ENCODE measurements around the gene AKT1.

AKT1 gene

GRCh38 chr14:104734601-104734990 lies 61.0 kb downstream of the AKT1 start:
- Histone ChIP-seq H3K79me2 (ENCODE audit: low read length) (no peaks in the 10 kb centered on the region), H3K4me3 (ENCODE audit: low read length) (no peak overlapping the region), H3K9ac (ENCODE audit: low read length) (no peak overlapping the region), H3K4me2 (ENCODE audit: low read depth, low read length) (no peak overlapping the region), H3K36me3 (replicated peaks; ENCODE audit: insufficient read depth, low read length) (no peaks in the 10 kb centered on the region), H2AFZ (ENCODE audit: low read length) (no peak overlapping the region), H3K27ac (ENCODE audit: low read length) (no peak overlapping the region), H3K4me1 (ENCODE audit: low read length) (no peaks in the 10 kb centered on the region), H3F3A (ENCODE audit: insufficient read depth, low read length) (no peaks in the 10 kb centered on the region), H3K27me3 (replicated peaks; ENCODE audit: insufficient read depth, low read length) (peaks cover 21% of the 10 kb centered on the region), H3K9me3 (replicated peaks; ENCODE audit: insufficient read depth, low read length) (no peaks in the 10 kb centered on the region), H3K9me2 (replicated peaks; ENCODE audit: insufficient read depth, low read length) (no peaks in the 10 kb centered on the region), H4K20me1 (ENCODE audit: insufficient read depth, low read length) (no peaks in the 10 kb centered on the region)
- TF ChIP-seq EZH2phosphoT487 (IDR thresholded peaks at IDR 0.05; ENCODE audit: low read length) (no peak), EZH2 (optimal IDR thresholded peaks at IDR 0.05; ENCODE audit: low read depth, low read length) (no peak)
- TF ChIP-seq, protein P1, sequence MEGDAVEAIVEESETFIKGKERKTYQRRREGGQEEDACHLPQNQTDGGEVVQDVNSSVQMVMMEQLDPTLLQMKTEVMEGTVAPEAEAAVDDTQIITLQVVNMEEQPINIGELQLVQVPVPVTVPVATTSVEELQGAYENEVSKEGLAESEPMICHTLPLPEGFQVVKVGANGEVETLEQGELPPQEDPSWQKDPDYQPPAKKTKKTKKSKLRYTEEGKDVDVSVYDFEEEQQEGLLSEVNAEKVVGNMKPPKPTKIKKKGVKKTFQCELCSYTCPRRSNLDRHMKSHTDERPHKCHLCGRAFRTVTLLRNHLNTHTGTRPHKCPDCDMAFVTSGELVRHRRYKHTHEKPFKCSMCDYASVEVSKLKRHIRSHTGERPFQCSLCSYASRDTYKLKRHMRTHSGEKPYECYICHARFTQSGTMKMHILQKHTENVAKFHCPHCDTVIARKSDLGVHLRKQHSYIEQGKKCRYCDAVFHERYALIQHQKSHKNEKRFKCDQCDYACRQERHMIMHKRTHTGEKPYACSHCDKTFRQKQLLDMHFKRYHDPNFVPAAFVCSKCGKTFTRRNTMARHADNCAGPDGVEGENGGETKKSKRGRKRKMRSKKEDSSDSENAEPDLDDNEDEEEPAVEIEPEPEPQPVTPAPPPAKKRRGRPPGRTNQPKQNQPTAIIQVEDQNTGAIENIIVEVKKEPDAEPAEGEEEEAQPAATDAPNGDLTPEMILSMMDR (IDR thresholded peaks at IDR 0.05; ENCODE audit: low read length), result no peak
- no peak for DNase-seq

GRCh38 chr14:104734051-104734587 lies 61.4 kb downstream of the AKT1 start:
- no peak overlapping the region for H3K4me3 ChIP-seq (ENCODE audit: low read length)
- H3K4me1 ChIP-seq (ENCODE audit: low read length), result no peaks in the 10 kb centered on the region
- H3K27ac ChIP-seq (ENCODE audit: low read length), result no peak overlapping the region
- no peak overlapping the region for H2AFZ ChIP-seq (ENCODE audit: low read length)
- H3K9ac ChIP-seq (ENCODE audit: low read length), result no peak overlapping the region
- H3K36me3 ChIP-seq (replicated peaks; ENCODE audit: insufficient read depth, low read length), result no peaks in the 10 kb centered on the region
- H3K9me3 ChIP-seq (replicated peaks; ENCODE audit: insufficient read depth, low read length), result no peaks in the 10 kb centered on the region
- DNase-seq, result no peak
- peaks cover 17% of the 10 kb centered on the region for H3K27me3 ChIP-seq (replicated peaks; ENCODE audit: insufficient read depth, low read length)
- no peak overlapping the region for H3K4me2 ChIP-seq (ENCODE audit: low read depth, low read length)
- TF ChIP-seq EZH2phosphoT487 (IDR thresholded peaks at IDR 0.05; ENCODE audit: low read length) (no peak), EZH2 (optimal IDR thresholded peaks at IDR 0.05; ENCODE audit: low read depth, low read length) (no peak)
- TF ChIP-seq, protein P1 (IDR thresholded peaks at IDR 0.05; ENCODE audit: low read length), result no peak
- no peaks in the 10 kb centered on the region for H4K20me1 ChIP-seq (ENCODE audit: insufficient read depth, low read length)
- H3K9me2 ChIP-seq (replicated peaks; ENCODE audit: insufficient read depth, low read length), result no peaks in the 10 kb centered on the region
- H3K79me2 ChIP-seq (ENCODE audit: low read length), result no peaks in the 10 kb centered on the region
- H3F3A ChIP-seq (ENCODE audit: insufficient read depth, low read length), result no peaks in the 10 kb centered on the region

GRCh38 chr14:104732931-104733681 lies 62.4 kb downstream of the AKT1 start:
- no peak overlapping the region for H3K4me3 ChIP-seq (ENCODE audit: low read length)
- TF ChIP-seq, protein P1 (IDR thresholded peaks at IDR 0.05; ENCODE audit: low read length), result no peak
- no peak for TF ChIP-seq EZH2phosphoT487 (IDR thresholded peaks at IDR 0.05; ENCODE audit: low read length)
- peaks cover 14% of the 10 kb centered on the region for H3K27me3 ChIP-seq (replicated peaks; ENCODE audit: insufficient read depth, low read length)
- H3K4me1 ChIP-seq (ENCODE audit: low read length), result no peaks in the 10 kb centered on the region
- H3K36me3 ChIP-seq (replicated peaks; ENCODE audit: insufficient read depth, low read length), result no peaks in the 10 kb centered on the region
- no peak for DNase-seq
- H3K9ac ChIP-seq (ENCODE audit: low read length), result no peak overlapping the region
- H3K9me3 ChIP-seq (replicated peaks; ENCODE audit: insufficient read depth, low read length), result no peaks in the 10 kb centered on the region
- H2AFZ ChIP-seq (ENCODE audit: low read length), result no peak overlapping the region
- no peak overlapping the region for H3K4me2 ChIP-seq (ENCODE audit: low read depth, low read length)
- H3K79me2 ChIP-seq (ENCODE audit: low read length), result no peaks in the 10 kb centered on the region
- H3K9me2 ChIP-seq (replicated peaks; ENCODE audit: insufficient read depth, low read length), result no peaks in the 10 kb centered on the region
- H3K27ac ChIP-seq (ENCODE audit: low read length), result no peak overlapping the region
- no peaks in the 10 kb centered on the region for H4K20me1 ChIP-seq (ENCODE audit: insufficient read depth, low read length)
- no peaks in the 10 kb centered on the region for H3F3A ChIP-seq (ENCODE audit: insufficient read depth, low read length)
